Mesenchymal stem cell (in vitro differentiated cells and primary cell): Measurements from ENCODE around the gene NRP1.

Experiments used
- DNase-seq: peaks from one replicate; pipeline ENCODE4 v3.0.0-alpha.2; 2013
- H2AFZ ChIP-seq: one replicate; pipeline ENCODE4 v1.6.1; 2013; ENCODE audit warnings: low read depth, mild to moderate bottlenecking, control low read depth, inconsistent platforms, low read length, moderate library complexity
- H2AK5ac ChIP-seq: 2 replicates; pipeline ENCODE4 v1.6.1; 2013; ENCODE audit warnings: low read length, moderate library complexity, mild to moderate bottlenecking, inconsistent platforms; ENCODE audit not compliant: severe bottlenecking
- H2BK120ac ChIP-seq: one replicate; pipeline ENCODE4 v1.6.1; 2013; ENCODE audit warnings: low read depth, mild to moderate bottlenecking, inconsistent platforms, low read length, moderate library complexity
- H2BK12ac ChIP-seq, 2 experiments: one replicate each; pipeline ENCODE4 v1.6.1; 2013; ENCODE audit warnings: inconsistent platforms in 2 of 2, low read length in 2 of 2, mild to moderate bottlenecking in 2 of 2, moderate library complexity in 2 of 2, control low read depth in 1 of 2
- H2BK15ac ChIP-seq: one replicate; pipeline ENCODE4 v1.6.1; 2013; ENCODE audit warnings: mild to moderate bottlenecking, low read depth, inconsistent platforms; ENCODE audit not compliant: poor library complexity, severe bottlenecking
- H2BK5ac ChIP-seq: 2 replicates; pipeline ENCODE4 v1.6.1; 2013; ENCODE audit warnings: low read depth, mild to moderate bottlenecking, low read length, control low read depth, inconsistent platforms; ENCODE audit not compliant: poor library complexity, severe bottlenecking
- H3K14ac ChIP-seq, 2 experiments: one replicate each; pipeline ENCODE4 v1.6.1; 2013; ENCODE audit warnings: inconsistent platforms in 2 of 2, low read length in 2 of 2, control low read depth in 1 of 2, mild to moderate bottlenecking in 1 of 2, moderate library complexity in 1 of 2
- H3K18ac ChIP-seq, 2 experiments: one replicate each; pipeline ENCODE4 v1.6.1; 2013; ENCODE audit warnings: inconsistent platforms in 2 of 2, low read length in 2 of 2, control low read depth in 1 of 2, low read depth in 1 of 2, mild to moderate bottlenecking in 1 of 2
- H3K23ac ChIP-seq, 2 experiments: one replicate each; pipeline ENCODE4 v1.6.1; 2013; ENCODE audit warnings: inconsistent platforms in 2 of 2, low read length in 2 of 2, mild to moderate bottlenecking in 2 of 2, moderate library complexity in 2 of 2, control low read depth in 1 of 2
- H3K27ac ChIP-seq: 2 replicates; pipeline ENCODE4 v1.5.1; 2013; ENCODE audit warnings: mild to moderate bottlenecking, moderate library complexity, low read length, control low read depth, inconsistent platforms; ENCODE audit not compliant: poor library complexity, severe bottlenecking
- H3K27me3 ChIP-seq, 2 experiments: 2 replicates each; pipeline versions ENCODE4 v1.6.1 to v1.7.0; 2013; ENCODE audit warnings: low read length in 2 of 2, mild to moderate bottlenecking in 2 of 2, moderate library complexity in 2 of 2, control low read depth in 1 of 2, inconsistent platforms in 1 of 2; ENCODE audit not compliant: control insufficient read depth in 1 of 2, insufficient read depth in 1 of 2
- H3K36me3 ChIP-seq, 2 experiments: 2 replicates each; pipeline versions ENCODE4 v1.6.1 to v1.7.0; 2013; ENCODE audit warnings: low read length in 2 of 2, control low read depth in 1 of 2, inconsistent platforms in 1 of 2, low read depth in 1 of 2, mild to moderate bottlenecking in 1 of 2; ENCODE audit not compliant: insufficient read depth in 2 of 2, control insufficient read depth in 1 of 2
- H3K4ac ChIP-seq, 2 experiments: one replicate each; pipeline ENCODE4 v1.6.1; 2013; ENCODE audit warnings: inconsistent platforms in 2 of 2, low read length in 2 of 2, mild to moderate bottlenecking in 2 of 2, moderate library complexity in 2 of 2, control low read depth in 1 of 2, low read depth in 1 of 2
- H3K4me1 ChIP-seq: 2 replicates; pipeline ENCODE4 v1.6.1; 2013; ENCODE audit warnings: low read depth, low read length, control low read depth; ENCODE audit not compliant: control insufficient read depth, insufficient read depth
- H3K4me2 ChIP-seq: 2 replicates; pipeline ENCODE4 v1.6.1; 2013; ENCODE audit warnings: low read length, mild to moderate bottlenecking, inconsistent platforms; ENCODE audit not compliant: poor library complexity, severe bottlenecking
- H3K4me3 ChIP-seq, 2 experiments: 2 replicates each; pipeline versions ENCODE4 v1.5.1 to v1.7.0; 2013; ENCODE audit warnings: low read length in 2 of 2, mild to moderate bottlenecking in 2 of 2, control low read depth in 1 of 2, low read depth in 1 of 2; ENCODE audit not compliant: insufficient read depth in 1 of 2
- H3K79me1 ChIP-seq: replicated peaks from 2 replicates; pipeline ENCODE4 v1.6.1; 2013; ENCODE audit warnings: mild to moderate bottlenecking, control low read depth, low read length, inconsistent platforms; ENCODE audit not compliant: poor library complexity, severe bottlenecking
- H3K9ac ChIP-seq: 2 replicates; pipeline ENCODE4 v1.7.0; 2013; ENCODE audit warnings: mild to moderate bottlenecking, low read length, moderate library complexity
- H3K9me3 ChIP-seq: 2 replicates; pipeline ENCODE4 v1.7.0; 2013; ENCODE audit warnings: mild to moderate bottlenecking, low read length; ENCODE audit not compliant: control insufficient read depth
- H4K8ac ChIP-seq: one replicate; pipeline ENCODE4 v1.6.1; 2013; ENCODE audit warnings: inconsistent platforms, mild to moderate bottlenecking, low read length, moderate library complexity
- H4K91ac ChIP-seq: one replicate; pipeline ENCODE4 v1.6.1; 2013; ENCODE audit warnings: mild to moderate bottlenecking, low read length, inconsistent platforms
- WGBS: methylation state at CpG from one replicate; pipeline ENCODE4 v1.1.7; 2013; ENCODE audit warnings: mixed read lengths; 5-methylcytosine and 5-hydroxymethylcytosine counted together

The NRP1 gene

DNA sequence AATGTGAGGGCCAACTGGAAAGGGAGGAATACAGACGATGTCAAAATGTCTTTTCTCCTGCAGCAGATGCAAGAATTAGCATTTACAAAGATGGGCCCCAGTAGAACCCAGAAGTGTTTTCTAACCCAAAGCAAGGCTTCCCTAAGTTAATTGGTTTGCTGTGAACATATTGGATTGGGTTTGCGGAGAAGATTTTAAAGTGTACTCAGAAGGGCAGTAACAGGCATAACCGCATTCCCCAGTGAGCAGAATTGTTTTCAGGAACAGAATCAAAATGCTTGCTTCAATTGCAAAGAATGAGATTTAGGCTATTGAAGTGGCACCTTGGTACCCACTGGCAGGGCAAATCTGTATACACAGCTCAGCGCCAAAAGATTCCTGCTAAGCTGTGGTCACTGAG lies 78.0 kb downstream of the NRP1 start:
- no peak for DNase-seq
- peaks cover 8% of the 10 kb centered on the region for H3K79me1 ChIP-seq

DNA sequence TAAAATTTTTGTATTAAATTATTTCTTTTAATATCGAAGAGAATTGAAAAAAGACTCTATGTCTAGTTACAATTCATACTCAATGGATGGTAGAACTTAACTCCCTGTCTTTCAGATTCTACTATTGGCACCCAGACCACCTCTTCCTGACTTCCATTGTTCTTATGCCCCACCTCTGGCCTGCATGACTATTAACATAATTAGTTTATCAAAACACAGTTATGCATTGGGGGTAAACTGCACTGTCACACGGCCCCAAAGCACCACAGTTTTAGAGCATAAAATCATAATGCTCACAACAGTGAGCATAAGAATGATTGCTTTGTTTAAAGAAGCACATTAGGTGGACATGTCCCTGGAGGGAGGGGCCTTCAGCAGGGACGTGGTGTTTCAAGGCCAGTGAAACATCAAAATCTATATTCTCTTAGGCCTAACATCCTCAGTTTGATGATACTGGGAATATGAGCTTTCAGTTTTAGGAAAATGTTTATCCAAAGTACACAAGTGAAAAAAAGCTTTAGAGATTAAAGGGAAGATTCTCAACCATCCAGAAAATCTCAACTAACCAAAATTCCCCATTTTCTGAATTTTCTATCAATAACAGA lies 79.8 kb downstream of the NRP1 start:
- H3K4ac ChIP-seq: no peak overlapping the region
- H2BK12ac ChIP-seq: no peak overlapping the region
- no peak overlapping the region for H3K18ac ChIP-seq
- H3K14ac ChIP-seq: no peak overlapping the region
- H2BK5ac ChIP-seq: no peak overlapping the region
- no peak overlapping the region for H2BK120ac ChIP-seq
- H3K9me3 ChIP-seq: no peaks in the 10 kb centered on the region
- H2AK5ac ChIP-seq: peak overlapping the region; percentile 33
- H3K79me1 ChIP-seq: peaks cover 7% of the 10 kb centered on the region
- WGBS: 100% methylated on average over 1 of the region's 3 CpGs
- H3K23ac ChIP-seq: no peak overlapping the region
- no peak for DNase-seq
- H3K27ac ChIP-seq: peak overlapping the region; percentile 74
- H3K27me3 ChIP-seq: no peaks in the 10 kb centered on the region
- peaks cover 17% of the 10 kb centered on the region for H3K4me1 ChIP-seq
- no peak overlapping the region for H3K4me3 ChIP-seq
- H3K9ac ChIP-seq: peak overlapping the region; percentile 40
- peaks cover 34 to 97% of the 10 kb centered on the region in 2 experiments for H3K36me3 ChIP-seq
- H3K4me2 ChIP-seq: no peak overlapping the region
- no peak overlapping the region for H2BK15ac ChIP-seq
- H4K8ac ChIP-seq: no peak overlapping the region
- no peak overlapping the region for H2AFZ ChIP-seq
- H4K91ac ChIP-seq: no peak overlapping the region

More for the DNA sequence above, 78.0 kb downstream of the NRP1 start:
- Histone ChIP-seq H3K14ac (no peak overlapping the region), H3K4me1 (peaks cover 22% of the 10 kb centered on the region), H3K18ac (no peak overlapping the region), H4K8ac (no peak overlapping the region), H2BK120ac (no peak overlapping the region), H2AFZ (no peak overlapping the region), H3K4me3 (no peak overlapping the region), H2BK5ac (no peak overlapping the region), H3K23ac (no peak overlapping the region), H3K27me3 (no peaks in the 10 kb centered on the region), H3K9me3 (no peaks in the 10 kb centered on the region), H3K9ac (no peak overlapping the region), H3K36me3 (peaks cover 32 to 97% of the 10 kb centered on the region in 2 experiments), H4K91ac (no peak overlapping the region), H3K4ac (no peak overlapping the region), H2BK12ac (peak overlapping the region in 1 of 2 experiments; percentile 57), H2BK15ac (no peak overlapping the region), H3K27ac (peak overlapping the region; percentile 58), H2AK5ac (peak overlapping the region; percentile 90), H3K4me2 (no peak overlapping the region)
- WGBS: 97% methylated on average over 4 of the region's 4 CpGs

DNA sequence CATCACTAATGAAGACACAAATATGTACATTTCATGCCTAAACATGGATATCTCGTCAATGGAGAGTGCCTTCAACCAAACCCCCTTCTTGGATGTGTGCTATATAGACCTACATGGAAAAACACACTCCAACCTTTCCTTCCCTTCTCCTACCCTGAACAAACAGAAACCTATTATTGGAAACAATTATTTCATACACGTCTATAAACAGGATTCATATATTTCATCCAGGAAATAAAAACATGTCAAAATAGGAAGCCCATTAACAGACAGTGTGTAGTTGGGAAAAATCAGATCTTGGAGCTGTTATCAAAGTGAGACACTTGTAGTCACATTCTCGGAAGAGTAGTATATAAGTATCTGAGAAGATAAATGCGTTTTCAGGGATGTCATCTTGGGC lies 81.1 kb downstream of the NRP1 start:
- H2BK15ac ChIP-seq: no peak overlapping the region
- peak overlapping the region; percentile 87 for H2AK5ac ChIP-seq
- DNase-seq: no peak
- H3K27ac ChIP-seq: peak overlapping the region; percentile 97
- no peak overlapping the region for H3K4ac ChIP-seq
- no peaks in the 10 kb centered on the region for H3K9me3 ChIP-seq
- H2BK12ac ChIP-seq: no peak overlapping the region
- no peak overlapping the region for H3K4me3 ChIP-seq
- H3K18ac ChIP-seq: peak overlapping the region; percentile 40 to 94
- no peak overlapping the region for H2BK120ac ChIP-seq
- 89% methylated on average over 4 of the region's 4 CpGs for WGBS
- H3K27me3 ChIP-seq: no peaks in the 10 kb centered on the region
- H4K8ac ChIP-seq: no peak overlapping the region
- no peak overlapping the region for H2AFZ ChIP-seq
- H4K91ac ChIP-seq: no peak overlapping the region
- peak overlapping the region in 1 of 2 experiments; percentile 3 for H3K14ac ChIP-seq
- no peak overlapping the region for H2BK5ac ChIP-seq
- peaks cover 7% of the 10 kb centered on the region for H3K79me1 ChIP-seq
- no peak overlapping the region for H3K23ac ChIP-seq
- H3K9ac ChIP-seq: peak overlapping the region; percentile 69
- H3K4me1 ChIP-seq: peaks cover 19% of the 10 kb centered on the region
- peaks cover 34 to 97% of the 10 kb centered on the region in 2 experiments for H3K36me3 ChIP-seq
- no peak overlapping the region for H3K4me2 ChIP-seq

DNA sequence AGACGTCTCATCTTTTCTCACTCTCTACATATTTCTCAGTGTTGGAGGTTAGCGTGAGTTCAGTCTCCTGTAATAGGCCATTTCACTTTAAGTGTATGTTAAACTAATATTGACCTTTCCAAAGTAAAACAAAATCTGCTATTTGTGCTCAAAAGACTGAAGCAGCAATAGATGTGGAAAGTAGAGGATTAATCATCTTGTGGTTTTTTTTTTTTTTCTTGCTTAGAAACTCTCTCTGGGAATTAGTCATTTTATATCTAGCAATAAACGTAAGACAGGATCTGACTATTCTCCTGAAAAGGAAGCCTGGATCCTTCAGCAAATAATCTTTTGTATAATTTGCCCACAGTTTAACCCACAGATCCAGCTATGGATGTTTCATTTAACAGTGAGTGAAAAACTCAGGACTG lies 81.7 kb downstream of the NRP1 start:
- Histone ChIP-seq H3K36me3 (peaks cover 35 to 97% of the 10 kb centered on the region in 2 experiments), H3K4me2 (no peak overlapping the region), H3K27ac (peak overlapping the region; percentile 97), H3K27me3 (no peaks in the 10 kb centered on the region), H2BK12ac (peak overlapping the region in 1 of 2 experiments; percentile 60), H3K23ac (no peak overlapping the region), H3K4me3 (peak overlapping the region in 1 of 2 experiments; percentile 31), H2BK5ac (no peak overlapping the region), H4K91ac (no peak overlapping the region), H3K9me3 (no peaks in the 10 kb centered on the region), H2BK120ac (peak overlapping the region; percentile 50), H4K8ac (no peak overlapping the region), H3K18ac (peak overlapping the region; percentile 40 to 94), H3K9ac (peak overlapping the region; percentile 69), H3K4me1 (peaks cover 16% of the 10 kb centered on the region), H3K14ac (no peak overlapping the region), H2BK15ac (peak overlapping the region; percentile 52), H2AK5ac (peak overlapping the region; percentile 2), H2AFZ (no peak overlapping the region), H3K4ac (no peak overlapping the region), H3K79me1 (peaks cover 6% of the 10 kb centered on the region)
- peak; percentile 77 for DNase-seq
- WGBS: no CpG with 5 or more reads among the region's 3 CpGs
